Panc1 (cell line): ENCODE results near the gene CA5A. TPM values are rescaled to one million over a fixed set of nuclear protein-coding genes. Genes with fewer than 3 reads are reported as not detected.

Experiments
- ATAC-seq: fragments of 200-7000 bp; cut with Tn5 transposase; 2 replicates; pipeline ENCODE4 v1.9.1; 2020; ENCODE audit warnings: mild to moderate bottlenecking, moderate library complexity
- BruUV-seq: library from RNA; stranded (reverse); fragments of 400-500 nt; replicated peaks from 2 replicates; lab custom pipeline; 2021; lab: Mats Ljungman, UMichigan
- CTCF ChIA-PET: fragments of 300-600 bp; sonication (Branson Sonifier 250); formaldehyde crosslinking; loops from one replicate; lab custom pipeline; 2022; ENCODE audit warnings: antibody characterized with exemption; lab: Charles Lee
- POLR2A ChIA-PET: fragments of 300-600 bp; sonication (Branson Sonifier 250); formaldehyde crosslinking; loops from one replicate; lab custom pipeline; 2022; ENCODE audit warnings: antibody characterized with exemption; lab: Charles Lee
- DNase-seq: peaks from one replicate; pipeline ENCODE4 v3.0.0-alpha.2; 2010; ENCODE audit warnings: low read depth, low spot score
- H3K27ac ChIP-seq: 2 replicates; pipeline ENCODE4 v1.5.1; 2011; ENCODE audit warnings: mild to moderate bottlenecking, low read length, inconsistent platforms
- H3K27me3 ChIP-seq: fragments of 200-500 bp; sonication (Bioruptor generic); 2 replicates; pipeline ENCODE4 v1.6.0; 2014; ENCODE audit warnings: low read length, inconsistent platforms; ENCODE audit not compliant: control insufficient read depth, insufficient read depth
- H3K36me3 ChIP-seq: fragments of 200-500 bp; sonication (Bioruptor generic); 2 replicates; pipeline ENCODE4 v1.5.1; 2014; ENCODE audit warnings: inconsistent platforms, mild to moderate bottlenecking, low read length, moderate library complexity; ENCODE audit not compliant: control insufficient read depth, insufficient read depth
- H3K4me1 ChIP-seq: 2 replicates; pipeline ENCODE4 v1.5.1; 2011; ENCODE audit warnings: inconsistent platforms, mild to moderate bottlenecking, low read length, moderate library complexity; ENCODE audit not compliant: control insufficient read depth, insufficient read depth
- H3K4me3 ChIP-seq, 2 experiments: 2 replicates each; pipeline ENCODE4 v1.5.1; 2011 to 2012; ENCODE audit warnings: low read depth in 2 of 2, low read length in 2 of 2, mild to moderate bottlenecking in 2 of 2, inconsistent platforms in 1 of 2, moderate library complexity in 1 of 2
- H3K9me3 ChIP-seq: fragments of 200-500 bp; sonication (Bioruptor generic); 2 replicates; pipeline ENCODE4 v1.5.1; 2014; ENCODE audit warnings: low read depth, mild to moderate bottlenecking, inconsistent platforms, low read length, moderate library complexity; ENCODE audit not compliant: control insufficient read depth, insufficient read depth
- POLR2AphosphoS5 ChIP-seq: IDR thresholded peaks from 2 replicates; pipeline ENCODE4 v1.6.1; 2012; ENCODE audit warnings: mild to moderate bottlenecking, low read depth, low read length, moderate library complexity
- SIN3A ChIP-seq: IDR thresholded peaks from 2 replicates; pipeline ENCODE4 v1.6.1; 2012; ENCODE audit warnings: low read depth, mild to moderate bottlenecking, low read length, moderate library complexity, borderline replicate concordance; ENCODE audit not compliant: insufficient read depth
- TCF7L2 ChIP-seq: IDR thresholded peaks from 2 replicates; pipeline ENCODE4 v1.6.1; 2011; ENCODE audit warnings: mild to moderate bottlenecking, low read depth, low read length, inconsistent platforms
- in situ Hi-C: cut with HindIII; loops from 2 replicates; pipeline ENCODE4 v1.10.0; 2016; ENCODE audit warnings: low sequenced_read_pairs, low pct_unique_long_range_greater_than_20kb
- intact Hi-C: fragments of 100-400 bp; cut with micrococcal nuclease; formaldehyde crosslinking; loops from one replicate; pipeline ENCODE4 v1.10.0; 2022; ENCODE audit not compliant: unreplicated experiment
- total RNA-seq: library from RNA; stranded (reverse); gene quantifications from one replicate; pipeline ENCODE4 v1.2.1, GENCODE V29; 2021; ENCODE audit not compliant: unreplicated experiment
- TF ChIP-seq, protein P1 (sequence below): fragments of 450-650 bp; IDR thresholded peaks from 2 replicates; pipeline ENCODE4 v1.5.1; 2017; ENCODE audit warnings: mild to moderate bottlenecking
- TF ChIP-seq, protein P2 (sequence below), 2 experiments: IDR thresholded peaks; 2 replicates each; pipeline ENCODE4 v1.6.1; 2011 to 2012; ENCODE audit warnings: low read depth in 2 of 2, control low read depth in 1 of 2, low read length in 1 of 2, mild to moderate bottlenecking in 1 of 2, moderate library complexity in 1 of 2; ENCODE audit not compliant: insufficient read depth in 1 of 2

CA5A gene
- total RNA-seq, 1 experiment from 2014 or later, result not detected

DNA sequence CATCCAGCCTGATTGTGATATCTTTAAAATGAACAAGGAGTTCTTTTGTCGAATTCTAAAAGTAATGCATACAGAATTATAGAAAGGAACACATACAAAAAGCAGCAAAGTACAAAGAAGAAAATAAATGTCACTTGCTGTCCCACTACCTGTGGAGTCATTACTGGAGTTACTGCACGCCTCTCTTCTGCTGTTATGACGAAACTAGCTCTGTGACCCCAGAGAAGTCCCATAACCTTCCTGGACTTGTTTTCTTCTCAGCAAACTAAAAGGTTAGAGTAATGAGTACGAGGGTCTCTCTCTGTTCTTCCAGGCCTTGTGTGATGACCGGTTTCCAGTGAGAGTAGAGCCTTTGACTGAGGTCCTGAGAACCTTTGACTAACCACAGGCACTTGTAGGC is 41.8 kb upstream of the CA5A start:
- no peak for ATAC-seq
- no peak overlapping the region for H3K27ac ChIP-seq
- H3K4me3 ChIP-seq, result no peak overlapping the region
- DNase-seq, result no peak
- no peaks in the 10 kb centered on the region for H3K9me3 ChIP-seq
- TF ChIP-seq SIN3A, result no peak
- TF ChIP-seq, protein P1, sequence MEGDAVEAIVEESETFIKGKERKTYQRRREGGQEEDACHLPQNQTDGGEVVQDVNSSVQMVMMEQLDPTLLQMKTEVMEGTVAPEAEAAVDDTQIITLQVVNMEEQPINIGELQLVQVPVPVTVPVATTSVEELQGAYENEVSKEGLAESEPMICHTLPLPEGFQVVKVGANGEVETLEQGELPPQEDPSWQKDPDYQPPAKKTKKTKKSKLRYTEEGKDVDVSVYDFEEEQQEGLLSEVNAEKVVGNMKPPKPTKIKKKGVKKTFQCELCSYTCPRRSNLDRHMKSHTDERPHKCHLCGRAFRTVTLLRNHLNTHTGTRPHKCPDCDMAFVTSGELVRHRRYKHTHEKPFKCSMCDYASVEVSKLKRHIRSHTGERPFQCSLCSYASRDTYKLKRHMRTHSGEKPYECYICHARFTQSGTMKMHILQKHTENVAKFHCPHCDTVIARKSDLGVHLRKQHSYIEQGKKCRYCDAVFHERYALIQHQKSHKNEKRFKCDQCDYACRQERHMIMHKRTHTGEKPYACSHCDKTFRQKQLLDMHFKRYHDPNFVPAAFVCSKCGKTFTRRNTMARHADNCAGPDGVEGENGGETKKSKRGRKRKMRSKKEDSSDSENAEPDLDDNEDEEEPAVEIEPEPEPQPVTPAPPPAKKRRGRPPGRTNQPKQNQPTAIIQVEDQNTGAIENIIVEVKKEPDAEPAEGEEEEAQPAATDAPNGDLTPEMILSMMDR, result no peak
- TF ChIP-seq, protein P2, sequence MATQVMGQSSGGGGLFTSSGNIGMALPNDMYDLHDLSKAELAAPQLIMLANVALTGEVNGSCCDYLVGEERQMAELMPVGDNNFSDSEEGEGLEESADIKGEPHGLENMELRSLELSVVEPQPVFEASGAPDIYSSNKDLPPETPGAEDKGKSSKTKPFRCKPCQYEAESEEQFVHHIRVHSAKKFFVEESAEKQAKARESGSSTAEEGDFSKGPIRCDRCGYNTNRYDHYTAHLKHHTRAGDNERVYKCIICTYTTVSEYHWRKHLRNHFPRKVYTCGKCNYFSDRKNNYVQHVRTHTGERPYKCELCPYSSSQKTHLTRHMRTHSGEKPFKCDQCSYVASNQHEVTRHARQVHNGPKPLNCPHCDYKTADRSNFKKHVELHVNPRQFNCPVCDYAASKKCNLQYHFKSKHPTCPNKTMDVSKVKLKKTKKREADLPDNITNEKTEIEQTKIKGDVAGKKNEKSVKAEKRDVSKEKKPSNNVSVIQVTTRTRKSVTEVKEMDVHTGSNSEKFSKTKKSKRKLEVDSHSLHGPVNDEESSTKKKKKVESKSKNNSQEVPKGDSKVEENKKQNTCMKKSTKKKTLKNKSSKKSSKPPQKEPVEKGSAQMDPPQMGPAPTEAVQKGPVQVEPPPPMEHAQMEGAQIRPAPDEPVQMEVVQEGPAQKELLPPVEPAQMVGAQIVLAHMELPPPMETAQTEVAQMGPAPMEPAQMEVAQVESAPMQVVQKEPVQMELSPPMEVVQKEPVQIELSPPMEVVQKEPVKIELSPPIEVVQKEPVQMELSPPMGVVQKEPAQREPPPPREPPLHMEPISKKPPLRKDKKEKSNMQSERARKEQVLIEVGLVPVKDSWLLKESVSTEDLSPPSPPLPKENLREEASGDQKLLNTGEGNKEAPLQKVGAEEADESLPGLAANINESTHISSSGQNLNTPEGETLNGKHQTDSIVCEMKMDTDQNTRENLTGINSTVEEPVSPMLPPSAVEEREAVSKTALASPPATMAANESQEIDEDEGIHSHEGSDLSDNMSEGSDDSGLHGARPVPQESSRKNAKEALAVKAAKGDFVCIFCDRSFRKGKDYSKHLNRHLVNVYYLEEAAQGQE (IDR thresholded peaks at IDR 0.05; ENCODE audit: insufficient read depth in 1 of 2, low read depth in 2 of 2, low read length in 1 of 2), result no peak
- no peak for TF ChIP-seq POLR2AphosphoS5
- TF ChIP-seq TCF7L2, result no peak
- CTCF ChIA-PET, result no interaction called here
- BruUV-seq, result no TSS peak
- POLR2A ChIA-PET, result no interaction called here
- in situ Hi-C loops (no loop called here), intact Hi-C loops (no loop called here)
- no peaks in the 10 kb centered on the region for H3K4me1 ChIP-seq
- H3K27me3 ChIP-seq, result no peaks in the 10 kb centered on the region
- H3K36me3 ChIP-seq, result no peaks in the 10 kb centered on the region

DNA sequence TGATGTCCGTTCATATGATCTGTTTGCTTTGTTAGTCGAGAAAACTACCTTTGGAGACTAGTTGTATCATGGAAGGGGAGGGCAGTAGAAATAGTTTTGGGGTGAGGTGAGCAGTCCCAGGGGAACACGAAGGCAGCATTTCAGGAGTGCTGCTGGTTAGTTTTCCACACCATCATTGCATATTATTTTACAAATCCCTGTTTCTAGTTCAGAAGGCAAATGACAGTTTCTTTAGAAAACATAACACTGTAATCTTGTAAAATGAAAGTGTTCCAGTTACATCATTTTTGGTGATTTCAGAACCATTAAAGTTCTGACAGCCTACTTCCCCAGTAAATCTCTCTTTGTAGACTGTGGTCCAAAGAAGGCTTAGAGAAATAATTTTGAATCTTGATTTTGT is 40.3 kb upstream of the CA5A start:
- DNase-seq, result no peak
- POLR2A ChIA-PET, result no interaction called here
- no TSS peak for BruUV-seq
- H3K27me3 ChIP-seq, result no peaks in the 10 kb centered on the region
- peaks cover 4% of the 10 kb centered on the region; the same call in 1 of the 2 replicates for H3K9me3 ChIP-seq
- H3K27ac ChIP-seq, result no peak overlapping the region
- no peaks in the 10 kb centered on the region for H3K36me3 ChIP-seq
- no peak overlapping the region for H3K4me3 ChIP-seq
- TF ChIP-seq, protein P2 (IDR thresholded peaks at IDR 0.05; ENCODE audit: insufficient read depth in 1 of 2, low read depth in 2 of 2, low read length in 1 of 2), result no peak
- TF ChIP-seq, protein P1, result no peak
- TF ChIP-seq POLR2AphosphoS5 (no peak), SIN3A (no peak), TCF7L2 (no peak)
- no peak for ATAC-seq
- no peaks in the 10 kb centered on the region for H3K4me1 ChIP-seq
- intact Hi-C loops, result no loop called here
- CTCF ChIA-PET, result no interaction called here
- in situ Hi-C loops, result no loop called here
